AG04450 (cell line): ENCODE measurements around the gene PHOX2A. TPM values are rescaled to one million over a fixed set of nuclear protein-coding genes. Genes with fewer than 3 reads are reported as not detected.

ENCODE experiments used
- CTCF ChIA-PET: fragments of 300-600, 350-600 bp; formaldehyde crosslinking; extraction: SDS; loops from one replicate; lab custom pipeline; 2022; ENCODE audit warnings: antibody characterized with exemption, inconsistent platforms; lab: Charles Lee
- POLR2A ChIA-PET: fragments of 350-600 bp; formaldehyde crosslinking; extraction: SDS; loops from one replicate; lab custom pipeline; 2021; ENCODE audit warnings: antibody characterized with exemption, inconsistent platforms; lab: Yijun Ruan, JAX
- DNase-seq: peaks from one replicate; pipeline ENCODE4 v3.0.0-alpha.2; 2011; ENCODE audit warnings: low read depth, low spot score
- H3K27ac ChIP-seq: one replicate; pipeline ENCODE4 v1.5.1; 2012; ENCODE audit warnings: low read depth, low read length, control low read depth
- H3K27me3 ChIP-seq: one replicate; pipeline ENCODE4 v1.6.0; 2012; ENCODE audit warnings: low read length; ENCODE audit not compliant: control insufficient read depth, insufficient read depth
- H3K4me3 ChIP-seq: 2 replicates; pipeline ENCODE4 v1.5.1; 2011; ENCODE audit warnings: mild to moderate bottlenecking, low read depth, low read length, control low read depth
- H3K9me3 ChIP-seq: 2 replicates; pipeline ENCODE4 v1.5.1; 2012; ENCODE audit warnings: low read length; ENCODE audit not compliant: control insufficient read depth, insufficient read depth
- polyA plus RNA-seq: library from polyadenylated mRNA; depleted of rRNA; stranded (reverse); fragments of >200 nt; gene quantifications from 2 replicates; pipeline ENCODE4 v1.2.3, GENCODE V29; 2011
- TF ChIP-seq, protein P1 (sequence below): IDR thresholded peaks from 2 replicates; pipeline ENCODE4 v1.5.1; 2011; ENCODE audit warnings: low read depth, low read length, control low read depth, inconsistent platforms

Gene PHOX2A
- polyA plus RNA-seq, 1 experiment = not detected

- Histone ChIP-seq H3K27ac (no peak overlapping the region), H3K27me3 (no peaks in the 10 kb centered on the region), H3K4me3 (no peak overlapping the region), H3K9me3 (no peaks in the 10 kb centered on the region; the same call in 1 of the 2 replicates)
- DNase-seq = no peak
- TF ChIP-seq, protein P1, sequence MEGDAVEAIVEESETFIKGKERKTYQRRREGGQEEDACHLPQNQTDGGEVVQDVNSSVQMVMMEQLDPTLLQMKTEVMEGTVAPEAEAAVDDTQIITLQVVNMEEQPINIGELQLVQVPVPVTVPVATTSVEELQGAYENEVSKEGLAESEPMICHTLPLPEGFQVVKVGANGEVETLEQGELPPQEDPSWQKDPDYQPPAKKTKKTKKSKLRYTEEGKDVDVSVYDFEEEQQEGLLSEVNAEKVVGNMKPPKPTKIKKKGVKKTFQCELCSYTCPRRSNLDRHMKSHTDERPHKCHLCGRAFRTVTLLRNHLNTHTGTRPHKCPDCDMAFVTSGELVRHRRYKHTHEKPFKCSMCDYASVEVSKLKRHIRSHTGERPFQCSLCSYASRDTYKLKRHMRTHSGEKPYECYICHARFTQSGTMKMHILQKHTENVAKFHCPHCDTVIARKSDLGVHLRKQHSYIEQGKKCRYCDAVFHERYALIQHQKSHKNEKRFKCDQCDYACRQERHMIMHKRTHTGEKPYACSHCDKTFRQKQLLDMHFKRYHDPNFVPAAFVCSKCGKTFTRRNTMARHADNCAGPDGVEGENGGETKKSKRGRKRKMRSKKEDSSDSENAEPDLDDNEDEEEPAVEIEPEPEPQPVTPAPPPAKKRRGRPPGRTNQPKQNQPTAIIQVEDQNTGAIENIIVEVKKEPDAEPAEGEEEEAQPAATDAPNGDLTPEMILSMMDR = no peak
- CTCF ChIA-PET = interaction anchor here (1.0 to 2.4 kb wide), 3 partner anchors 9 to 250 kb away, joined by 3 to 9 read pairs (median 9); no protein-coding TSS in a partner anchor
- POLR2A ChIA-PET = no interaction called here
Measured at GRCh38 chr11:72228229-72228843, 15.6 kb downstream of the PHOX2A start.

DNA sequence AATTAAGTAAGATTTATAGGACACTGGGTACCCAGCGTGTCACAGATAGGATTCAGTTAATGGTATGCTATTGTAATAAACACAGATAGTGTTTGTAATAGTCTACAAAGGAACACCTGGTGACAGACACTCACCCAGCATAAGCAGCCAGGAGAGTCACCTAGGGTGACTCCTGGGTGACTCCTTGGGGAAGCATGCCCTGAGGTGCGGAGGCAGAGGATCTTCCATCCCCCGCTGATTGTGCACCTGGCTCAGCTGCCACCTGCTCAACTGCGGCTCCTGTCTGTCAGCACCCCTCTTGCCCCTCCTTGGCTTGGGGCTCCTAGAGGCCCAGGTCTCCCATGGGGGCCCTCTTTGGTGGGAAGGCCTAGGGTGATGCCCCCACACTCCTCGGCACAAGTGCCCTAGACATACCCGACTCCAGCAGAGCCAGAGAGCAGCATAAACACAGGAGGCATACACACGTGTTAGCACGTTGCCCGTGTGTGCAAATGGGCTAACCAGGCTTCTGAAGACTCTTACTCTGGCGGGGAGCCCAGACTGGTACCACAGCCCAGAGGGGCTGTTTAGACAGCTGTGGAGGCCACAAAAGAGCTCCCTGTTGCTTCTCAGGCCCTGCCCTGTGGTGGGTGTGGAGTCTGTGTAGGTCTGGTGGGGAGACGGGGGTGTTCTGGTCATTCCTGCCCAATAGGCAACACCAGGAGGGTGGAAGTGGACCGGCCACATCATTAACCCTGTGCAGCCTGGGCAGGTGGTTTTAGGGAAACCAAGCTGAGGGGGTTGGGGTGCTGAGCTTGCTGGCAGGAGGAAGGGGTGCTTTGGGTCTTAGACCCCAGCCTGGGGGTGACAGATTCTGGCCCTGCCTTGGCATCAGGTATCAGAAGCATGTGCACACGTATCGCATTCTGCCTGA is 16.4 kb downstream of the PHOX2A start:
- Histone ChIP-seq H3K9me3 (no peaks in the 10 kb centered on the region; the same call in 1 of the 2 replicates), H3K27ac (no peak overlapping the region), H3K4me3 (0 out of 2 replicates have a peak overlapping the region, but pooled peaks have one; percentile 4), H3K27me3 (no peaks in the 10 kb centered on the region)
- DNase-seq = no peak
- CTCF ChIA-PET = interaction anchor here (1.0 to 2.4 kb wide), 3 partner anchors 10 to 249 kb away, joined by 3 to 9 read pairs (median 9); no protein-coding TSS in a partner anchor
- POLR2A ChIA-PET = no interaction called here
- TF ChIP-seq, protein P1 = no peak

DNA sequence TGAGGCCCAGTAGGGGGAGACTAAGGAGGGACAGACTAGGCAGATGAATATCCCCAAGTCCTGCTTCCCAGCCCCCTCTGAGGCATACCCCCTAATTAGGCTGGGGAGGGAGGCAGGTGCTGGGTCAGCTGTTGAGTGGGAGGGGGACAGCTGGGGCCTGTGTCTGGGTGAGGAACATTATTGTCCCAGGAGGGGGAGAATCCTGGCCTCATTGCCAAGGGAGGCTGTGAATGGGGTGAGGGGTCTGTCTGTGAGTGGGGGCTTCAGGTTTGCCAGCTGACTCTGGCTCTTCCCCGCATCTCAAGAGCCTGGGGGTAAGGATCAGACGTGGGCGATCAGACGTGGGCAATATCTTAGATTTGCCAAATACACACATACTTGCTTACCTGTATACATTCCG is 17.3 kb downstream of the PHOX2A start:
- ChIA-PET POLR2A (interaction anchor here (0.7 kb wide), 1 partner anchor 185 kb away, joined by 9 read pairs; no protein-coding TSS in a partner anchor), CTCF (interaction anchor here (1.6 to 2.4 kb wide), 2 partner anchors 202 to 204 kb away, joined by 6 to 9 read pairs; no protein-coding TSS in a partner anchor)
- H3K27ac ChIP-seq = no peak overlapping the region
- no peak overlapping the region for H3K4me3 ChIP-seq
- TF ChIP-seq, protein P1 = no peak
- no peaks in the 10 kb centered on the region for H3K27me3 ChIP-seq
- no peak for DNase-seq
- no peaks in the 10 kb centered on the region; the same call in 1 of the 2 replicates for H3K9me3 ChIP-seq

GRCh38 chr11:72225411-72225951 is 18.5 kb downstream of the PHOX2A start:
- ChIA-PET CTCF (interaction anchor here (0.8 to 1.6 kb wide), 3 partner anchors 42 to 206 kb away, joined by 3 to 6 read pairs (median 4); no protein-coding TSS in a partner anchor), POLR2A (interaction anchor here (0.5 to 1.5 kb wide), 3 partner anchors 200 to 402 kb away, joined by 3 to 5 read pairs (median 3); no protein-coding TSS in a partner anchor)
- Histone ChIP-seq H3K27me3 (no peaks in the 10 kb centered on the region), H3K9me3 (no peaks in the 10 kb centered on the region; the same call in 1 of the 2 replicates), H3K4me3 (peak overlapping the region; percentile 83), H3K27ac (peak overlapping the region; percentile 21)
- no peak for DNase-seq
- TF ChIP-seq, protein P1 = no peak
